WI38 (cell line): ENCODE results near the gene UBAC2.
A peak's percentile ranks its signal among the peaks of the same experiment; 100 is the strongest.

Experiments
- H3K4me3 ChIP-seq: 2 replicates; pipeline ENCODE4 v1.5.1; 2011; ENCODE audit warnings: low read depth, mild to moderate bottlenecking, control low read depth, low read length
- TF ChIP-seq, protein P1 (sequence below): IDR thresholded peaks from 2 replicates; pipeline ENCODE4 v1.5.1; 2012; ENCODE audit warnings: low read depth, mild to moderate bottlenecking, control low read depth, low read length

Gene UBAC2

DNA sequence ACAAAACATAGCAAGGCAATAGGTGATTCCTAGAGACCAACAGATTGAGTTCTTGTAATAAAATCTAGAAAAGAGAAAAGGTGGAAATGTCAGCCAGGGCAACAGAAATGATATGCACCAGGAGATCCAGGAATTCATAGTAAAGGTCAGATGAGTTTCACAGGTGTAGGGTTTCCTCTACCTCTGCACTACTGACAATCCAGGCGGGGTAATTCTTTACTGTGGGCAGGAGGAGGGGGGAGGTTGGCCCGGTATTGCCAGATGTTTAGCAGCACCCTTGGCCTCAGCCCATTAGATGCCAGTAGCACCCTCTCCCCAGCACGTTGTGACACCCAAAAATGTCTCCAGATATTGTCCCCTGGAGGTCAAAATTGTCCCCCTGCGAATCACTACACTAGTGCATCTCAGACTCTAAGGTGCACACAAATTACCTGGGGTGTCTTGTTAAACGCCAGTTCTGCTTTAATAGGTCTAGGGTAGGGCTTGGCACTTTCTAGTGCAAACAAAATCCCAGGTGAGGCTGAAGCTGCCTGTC is 3.5 kb upstream of the UBAC2 start:
- TF ChIP-seq, protein P1, sequence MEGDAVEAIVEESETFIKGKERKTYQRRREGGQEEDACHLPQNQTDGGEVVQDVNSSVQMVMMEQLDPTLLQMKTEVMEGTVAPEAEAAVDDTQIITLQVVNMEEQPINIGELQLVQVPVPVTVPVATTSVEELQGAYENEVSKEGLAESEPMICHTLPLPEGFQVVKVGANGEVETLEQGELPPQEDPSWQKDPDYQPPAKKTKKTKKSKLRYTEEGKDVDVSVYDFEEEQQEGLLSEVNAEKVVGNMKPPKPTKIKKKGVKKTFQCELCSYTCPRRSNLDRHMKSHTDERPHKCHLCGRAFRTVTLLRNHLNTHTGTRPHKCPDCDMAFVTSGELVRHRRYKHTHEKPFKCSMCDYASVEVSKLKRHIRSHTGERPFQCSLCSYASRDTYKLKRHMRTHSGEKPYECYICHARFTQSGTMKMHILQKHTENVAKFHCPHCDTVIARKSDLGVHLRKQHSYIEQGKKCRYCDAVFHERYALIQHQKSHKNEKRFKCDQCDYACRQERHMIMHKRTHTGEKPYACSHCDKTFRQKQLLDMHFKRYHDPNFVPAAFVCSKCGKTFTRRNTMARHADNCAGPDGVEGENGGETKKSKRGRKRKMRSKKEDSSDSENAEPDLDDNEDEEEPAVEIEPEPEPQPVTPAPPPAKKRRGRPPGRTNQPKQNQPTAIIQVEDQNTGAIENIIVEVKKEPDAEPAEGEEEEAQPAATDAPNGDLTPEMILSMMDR: no peak
- H3K4me3 ChIP-seq: no peak overlapping the region

GRCh38 chr13:99199541-99200431 is 868 bp upstream of the UBAC2 start:
- TF ChIP-seq, protein P1: no peak
- H3K4me3 ChIP-seq: peak overlapping the region; percentile 88

- no peak overlapping the region for H3K4me3 ChIP-seq
- TF ChIP-seq, protein P1: no peak
These were observed 3.2 kb downstream of the UBAC2 start for GRCh38 chr13:99203601-99204579.

DNA sequence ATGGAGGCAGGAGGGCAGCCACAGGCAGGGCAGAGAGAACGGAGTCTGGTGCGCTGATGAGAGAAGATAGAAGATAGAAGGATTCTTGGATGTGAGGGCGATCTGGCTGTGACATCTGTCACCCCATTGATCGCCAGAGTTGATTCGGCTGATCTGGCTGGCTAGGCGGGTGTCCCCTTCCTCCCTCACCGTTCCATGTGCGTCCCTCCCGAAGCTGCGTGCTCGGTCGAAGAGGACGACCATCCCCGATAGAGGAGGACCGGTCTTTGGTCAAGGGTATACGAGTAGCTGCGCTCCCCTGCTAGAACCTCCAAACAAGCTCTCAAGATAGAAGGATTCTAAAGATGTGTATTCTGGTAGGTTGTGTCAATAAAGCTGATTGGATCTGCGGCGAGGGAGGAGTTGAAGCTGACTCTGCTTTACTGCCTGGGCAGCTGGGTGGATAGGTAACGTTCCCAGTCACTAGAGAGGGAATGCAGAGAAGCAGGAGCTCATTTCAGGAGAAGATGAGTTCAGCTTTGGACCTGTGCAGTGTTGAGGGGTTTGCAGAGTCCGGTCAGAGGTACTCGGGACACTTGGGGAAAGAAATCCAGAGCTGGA is 5.1 kb downstream of the UBAC2 start:
- TF ChIP-seq, protein P1: no peak
- H3K4me3 ChIP-seq: no peak overlapping the region

GRCh38 chr13:99206226-99206625 is 5.6 kb downstream of the UBAC2 start:
- TF ChIP-seq, protein P1: no peak
- H3K4me3 ChIP-seq: no peak overlapping the region

DNA sequence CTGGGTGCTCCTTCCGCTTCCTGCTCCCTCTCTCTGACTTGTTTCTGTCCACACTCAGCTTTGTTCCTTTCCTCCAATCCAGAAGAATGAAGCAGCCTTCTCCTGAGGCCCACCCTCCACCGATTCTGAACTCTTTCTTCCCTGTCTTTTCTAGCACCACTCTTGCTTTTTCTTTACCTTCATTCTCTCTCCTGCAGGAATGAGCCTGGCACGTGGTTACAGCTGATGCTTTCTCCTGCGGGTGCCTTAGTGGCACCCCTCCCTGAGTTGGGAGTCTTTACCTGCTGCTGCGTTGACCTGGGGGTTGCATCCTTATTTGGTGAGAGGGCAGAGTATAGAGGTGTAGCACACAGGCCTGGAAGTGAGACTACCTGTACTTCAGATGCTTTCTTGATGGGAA is 6.2 kb downstream of the UBAC2 start:
- H3K4me3 ChIP-seq: no peak overlapping the region
- TF ChIP-seq, protein P1: no peak
